NCI-H1417 (cell line): ENCODE results near the gene PRKN.
A peak's percentile ranks its signal among the peaks of the same experiment; 100 is the strongest.
"Not testable (repeated sequence)": the region's sequence is repeated elsewhere in the genome, so short reads cannot be mapped to it uniquely, and the experiment has no call there.

Experiments
- DNase-seq, 3 experiments: peaks; one replicate each; lab custom pipeline; 2025; lab: John Stamatoyannopoulos, UW

PRKN gene

DNA sequence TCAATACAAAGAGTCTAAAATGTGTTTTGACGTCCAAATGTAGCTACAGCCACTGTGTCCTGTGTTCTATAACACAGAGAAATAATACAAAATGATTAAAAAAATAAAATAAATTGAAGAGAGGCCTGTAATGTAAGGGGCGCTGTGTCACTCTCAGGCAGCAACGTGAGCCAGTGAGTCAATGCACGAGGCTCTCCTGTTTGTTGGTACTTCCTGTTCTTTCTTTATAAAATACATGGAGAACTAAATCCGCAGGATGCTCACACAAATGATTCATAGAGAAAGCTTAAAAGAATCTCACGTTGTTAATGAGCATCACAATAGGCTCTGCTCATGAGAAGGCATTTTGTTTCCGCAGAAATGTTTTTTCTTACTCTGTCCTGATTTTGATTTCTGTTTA lies 818.7 kb downstream of the PRKN start:
- DNase-seq, result peak in 1 of 3 experiments; percentile 22

DNA sequence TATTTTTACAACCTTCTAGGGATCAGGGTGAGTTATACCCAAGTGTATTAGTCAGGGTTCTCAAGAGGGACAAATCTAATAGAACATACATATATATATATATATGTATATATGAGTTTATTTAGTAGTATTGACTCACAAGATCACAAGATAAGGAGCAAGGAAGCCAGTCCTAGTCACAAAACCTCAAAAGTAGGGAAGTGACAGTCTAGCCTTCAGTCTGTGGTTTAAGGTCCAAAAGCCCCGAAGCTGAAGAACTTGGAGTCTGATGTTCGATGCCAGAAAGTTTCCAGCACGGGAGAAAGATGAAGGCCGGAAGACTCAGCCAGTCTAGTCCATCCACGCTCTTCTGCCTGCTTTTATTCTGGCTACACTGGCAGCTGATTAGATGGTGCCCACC lies 821.0 kb downstream of the PRKN start:
- DNase-seq, result no peak

DNA sequence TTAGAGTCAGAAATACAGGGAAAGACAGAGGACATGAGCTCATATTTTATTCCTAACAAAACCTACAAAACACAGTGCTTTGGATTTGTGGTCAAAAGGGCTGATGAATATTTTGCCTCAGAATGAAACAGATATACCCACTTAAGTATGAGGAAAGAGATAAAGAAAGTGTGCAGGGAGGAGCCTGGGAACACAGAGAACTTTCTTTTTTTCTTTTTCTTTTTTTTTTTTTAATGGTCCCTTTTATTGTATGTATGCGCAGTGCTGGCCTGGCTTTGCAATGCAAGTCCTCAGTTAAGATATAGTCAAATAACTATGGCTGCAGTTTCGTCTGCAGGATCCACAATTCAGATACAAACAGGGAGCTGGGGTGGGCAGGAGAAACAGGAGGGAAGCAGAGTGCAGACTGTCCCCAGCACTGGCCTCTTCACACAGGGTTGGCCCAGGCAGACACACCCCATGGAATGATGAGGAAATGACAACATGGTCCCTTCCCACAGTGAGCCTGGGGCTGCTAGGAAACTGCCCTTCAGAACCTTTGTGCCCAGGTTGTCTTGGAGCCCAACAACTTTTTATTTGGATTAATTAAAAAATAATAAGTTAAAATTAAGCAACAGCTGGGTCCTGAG lies 823.9 kb downstream of the PRKN start:
- DNase-seq, result no peak

DNA sequence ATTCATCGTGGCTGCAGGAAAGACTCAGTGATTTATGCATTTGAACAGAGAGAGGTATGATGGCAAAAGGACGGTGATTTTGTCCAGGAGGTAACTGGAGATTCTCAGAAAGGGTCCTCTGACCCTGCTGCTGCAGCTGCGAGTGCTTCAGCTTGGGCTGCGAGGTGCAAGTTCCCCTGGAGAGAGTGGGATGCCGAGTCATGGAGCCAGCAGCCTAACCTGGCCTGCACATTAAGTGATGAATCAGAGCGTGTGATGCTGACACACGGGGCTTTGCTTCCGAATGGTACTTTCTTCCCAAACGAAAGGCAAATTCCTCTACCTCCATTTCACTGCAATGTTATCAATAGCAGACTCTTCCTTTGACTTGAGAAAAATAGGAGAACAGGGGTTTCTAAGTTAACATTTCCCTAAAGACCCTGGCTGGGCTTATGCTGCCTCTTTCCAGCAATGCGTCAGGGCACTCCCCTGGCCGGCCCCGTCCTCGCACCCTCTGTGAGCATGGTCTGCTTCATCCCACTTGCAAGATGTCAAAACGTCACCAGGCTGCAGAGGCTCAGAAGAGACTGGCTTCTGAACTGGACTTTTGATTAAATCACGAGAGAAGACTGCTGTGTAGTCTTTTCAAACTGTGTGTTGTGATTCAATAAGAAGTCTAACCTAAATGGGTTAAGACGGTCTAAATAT lies 825.7 kb downstream of the PRKN start:
- no peak for DNase-seq

DNA sequence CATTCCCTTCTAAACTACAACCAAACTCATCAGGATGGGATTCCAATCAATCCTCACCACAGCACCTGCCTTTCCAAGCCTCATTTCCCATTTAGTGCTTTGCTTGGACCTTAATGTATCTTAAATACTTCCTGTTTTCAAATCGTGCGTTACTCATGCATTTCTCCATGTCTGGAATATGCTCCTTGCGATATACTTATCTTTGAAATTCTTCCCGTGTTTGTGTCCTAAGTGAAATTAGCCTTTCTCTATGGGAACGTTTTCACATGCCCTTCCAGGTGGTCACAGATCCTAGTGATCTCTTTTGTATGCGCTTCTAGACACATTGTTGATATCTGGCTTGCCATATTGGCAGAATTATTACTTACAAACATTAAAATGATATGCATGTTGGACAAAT lies 833.1 kb downstream of the PRKN start:
- DNase-seq, result no peak

DNA sequence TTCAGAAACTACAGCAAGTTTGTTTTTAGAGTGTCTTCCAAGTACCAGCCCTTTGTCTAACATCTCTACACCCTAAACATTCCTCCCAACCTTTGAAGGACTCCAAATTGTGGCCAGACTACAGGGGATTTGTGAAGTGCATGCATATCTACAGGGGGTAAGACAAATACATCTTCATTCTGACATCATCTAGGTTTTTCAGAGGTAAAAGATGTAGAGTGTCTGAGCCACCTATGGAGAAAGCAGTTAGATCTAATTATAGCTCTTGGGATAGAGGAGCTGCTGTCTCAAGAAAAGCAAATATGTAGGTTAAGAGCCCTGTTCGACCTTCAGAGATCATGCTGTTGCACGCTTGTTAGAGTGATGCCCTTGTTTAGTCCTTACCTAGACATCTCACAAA lies 836.0 kb downstream of the PRKN start:
- peak in 2 of 3 experiments; percentile 57 to 91 for DNase-seq

DNA sequence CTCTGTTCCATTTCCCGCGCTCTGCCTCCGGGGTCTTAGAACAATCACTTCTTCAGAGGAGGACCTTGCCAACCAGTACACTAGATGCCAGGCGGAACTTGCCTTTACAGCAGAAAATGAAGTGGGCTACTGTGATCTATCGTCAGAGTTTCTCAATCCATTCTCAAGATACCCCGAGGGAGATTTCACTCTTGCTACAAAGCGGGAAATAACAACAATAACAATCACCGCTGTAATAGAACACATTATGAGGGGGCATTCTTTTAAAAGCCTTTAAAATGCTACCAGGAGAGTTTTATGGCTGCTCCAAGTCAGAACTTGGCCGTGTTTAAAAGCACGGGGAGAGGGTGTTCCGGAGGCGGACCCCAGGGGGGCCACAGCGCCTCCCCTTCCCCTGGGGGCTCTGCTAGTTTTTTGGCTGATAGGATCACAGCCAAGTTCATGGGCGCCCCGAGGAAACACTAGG lies 836.7 kb downstream of the PRKN start:
- no peak for DNase-seq

DNA sequence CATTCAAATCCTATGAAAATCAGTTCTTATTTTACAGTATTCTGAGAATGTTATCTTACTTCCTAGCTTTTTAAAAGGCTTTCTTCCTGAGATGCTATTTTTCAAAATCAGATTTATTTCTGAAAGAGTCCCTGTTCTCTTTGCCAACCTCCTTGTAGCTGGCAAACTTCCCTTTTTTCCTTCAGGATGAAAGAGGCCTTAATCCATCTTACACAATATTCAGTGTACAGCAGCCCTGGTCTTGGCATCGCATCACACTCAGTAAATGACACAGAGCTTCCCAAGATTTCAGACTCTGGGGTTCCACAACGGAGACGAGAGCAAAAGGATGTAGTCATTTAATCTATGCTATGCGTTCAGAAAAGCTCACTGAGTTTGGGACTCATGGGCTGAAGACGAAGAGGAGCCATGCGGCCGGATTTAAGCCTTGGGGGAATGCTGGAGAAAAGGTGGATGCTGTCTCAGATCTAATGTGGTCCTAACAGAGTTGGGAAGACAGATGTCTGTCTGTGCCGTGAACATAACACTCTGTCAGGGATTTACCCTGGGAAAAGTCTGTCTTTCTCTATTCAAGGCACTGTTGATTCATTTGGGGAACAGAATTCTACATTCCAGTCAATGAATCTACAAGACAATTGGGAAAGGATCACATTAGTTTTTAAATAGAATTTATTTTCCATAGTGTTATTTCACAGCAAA lies 837.3 kb downstream of the PRKN start:
- DNase-seq, result no peak

DNA sequence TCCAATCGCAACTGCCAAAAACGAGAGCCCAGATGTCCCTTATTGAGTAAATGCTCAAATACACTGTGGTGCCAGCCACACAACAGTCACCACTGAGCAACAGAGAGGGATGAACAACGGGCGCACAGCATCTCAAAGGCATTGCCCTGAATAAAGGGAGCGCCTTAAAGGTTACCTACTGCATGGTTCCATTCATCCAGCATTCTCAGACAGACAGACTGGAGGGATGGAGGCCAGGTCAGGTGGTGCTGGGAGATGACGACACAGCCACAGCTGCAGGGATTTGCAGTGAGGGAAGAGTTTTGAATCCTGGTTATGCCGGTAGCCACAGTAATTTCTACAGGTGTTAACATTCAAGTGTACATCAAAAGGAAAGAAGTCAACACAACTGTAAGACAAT lies 838.2 kb downstream of the PRKN start:
- no peak for DNase-seq

DNA sequence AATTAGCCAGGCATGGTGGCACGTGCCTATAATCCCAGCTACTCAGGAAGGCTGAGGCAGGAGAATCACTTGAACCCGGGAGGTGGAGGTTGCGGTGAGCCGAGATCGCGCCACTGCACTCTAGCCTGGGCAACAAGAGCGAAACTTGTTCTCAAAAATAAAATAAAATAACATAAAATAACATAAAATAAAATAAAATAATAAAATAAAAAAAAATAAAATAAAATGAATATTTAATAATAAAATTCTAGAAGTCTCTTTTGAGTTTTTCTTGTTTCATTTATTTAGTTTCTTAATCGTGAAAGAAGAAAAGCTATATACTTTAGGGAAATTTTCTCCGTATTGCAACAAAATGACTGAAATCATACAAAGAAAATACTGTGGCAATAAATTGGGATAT lies 841.0 kb downstream of the PRKN start:
- not testable (repeated sequence) for DNase-seq

DNA sequence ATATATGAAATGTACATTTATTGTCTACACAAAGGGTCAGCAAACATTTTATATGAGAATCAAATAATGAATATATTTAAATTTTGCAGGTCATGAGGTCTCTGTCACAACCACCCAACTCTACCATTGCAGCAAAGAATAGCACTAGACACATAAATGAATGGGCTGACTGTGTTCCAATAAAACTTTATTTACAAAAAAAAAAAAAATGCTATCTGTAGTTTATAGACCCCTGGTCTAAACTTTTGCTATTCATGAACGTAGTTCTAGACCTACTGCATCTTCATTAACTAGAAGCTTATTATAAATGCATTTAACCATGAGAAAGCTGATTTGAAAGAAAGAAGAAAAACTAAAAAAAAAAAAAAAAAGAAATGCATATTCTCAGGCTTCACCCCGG lies 842.8 kb downstream of the PRKN start:
- DNase-seq, result no peak

DNA sequence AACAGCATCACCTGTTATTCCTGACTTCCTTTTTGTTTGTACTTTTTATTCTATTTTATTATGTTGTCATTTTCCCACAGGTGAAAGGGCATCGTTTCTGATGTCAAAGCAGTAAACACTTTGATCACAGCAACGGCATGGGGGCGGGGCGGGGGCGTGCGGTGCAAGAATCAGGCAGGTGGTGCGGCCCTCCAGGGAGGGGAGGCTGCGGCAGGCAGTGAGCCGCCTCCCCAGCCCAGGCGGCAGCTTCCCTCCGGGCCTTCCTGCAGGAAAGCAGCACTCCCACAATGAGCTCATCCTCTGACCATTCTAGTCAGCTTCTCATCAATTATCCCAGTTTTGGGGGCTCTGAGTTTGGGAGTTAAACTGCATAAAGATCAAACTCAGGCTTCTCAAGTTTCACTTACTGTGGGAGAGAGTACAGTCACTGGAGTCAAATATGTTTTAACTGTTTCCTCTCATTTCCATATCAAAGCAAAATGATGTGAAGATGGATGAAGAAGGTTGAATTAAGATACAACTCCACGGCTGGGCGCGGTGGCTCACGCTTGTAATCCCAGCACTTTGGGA lies 845.3 kb downstream of the PRKN start:
- peak in 2 of 3 experiments; percentile 72 to 79 for DNase-seq

DNA sequence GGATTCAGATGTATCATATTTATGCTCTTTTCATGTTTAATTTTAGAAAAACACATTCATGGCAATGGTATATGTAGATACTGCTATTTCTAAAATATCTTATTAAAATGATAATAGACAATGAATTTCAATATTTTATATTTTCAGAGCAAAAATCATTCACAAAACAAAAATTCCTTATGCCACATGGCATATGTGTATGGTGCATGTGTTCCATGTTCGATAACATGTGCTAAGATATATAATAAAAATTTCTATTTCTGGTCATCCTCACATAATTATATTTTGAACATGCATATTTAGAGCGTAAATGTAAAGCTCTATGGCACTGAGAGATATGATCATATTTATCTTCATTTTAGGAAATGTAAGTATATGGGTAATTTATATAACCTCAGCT lies 847.5 kb downstream of the PRKN start:
- DNase-seq, result no peak

DNA sequence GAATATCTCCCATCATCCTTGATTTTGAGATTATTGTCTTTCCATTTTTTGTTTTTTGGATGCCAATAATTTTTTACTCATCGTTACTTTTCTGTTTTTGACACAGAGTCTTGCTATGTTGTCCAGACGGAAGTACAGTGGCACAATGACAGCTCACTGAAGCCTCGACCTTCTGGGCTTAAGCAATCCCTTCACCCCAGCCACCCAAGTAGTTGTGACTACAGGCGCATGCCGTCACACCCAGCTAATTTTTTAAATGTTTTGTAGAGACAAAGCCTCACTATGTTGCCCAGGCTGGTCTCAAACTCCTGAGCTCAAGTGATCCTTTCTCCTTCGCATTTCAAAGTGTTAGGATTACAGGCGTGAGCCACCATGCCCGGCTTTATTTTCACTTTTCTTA lies 851.3 kb downstream of the PRKN start:
- no peak for DNase-seq

DNA sequence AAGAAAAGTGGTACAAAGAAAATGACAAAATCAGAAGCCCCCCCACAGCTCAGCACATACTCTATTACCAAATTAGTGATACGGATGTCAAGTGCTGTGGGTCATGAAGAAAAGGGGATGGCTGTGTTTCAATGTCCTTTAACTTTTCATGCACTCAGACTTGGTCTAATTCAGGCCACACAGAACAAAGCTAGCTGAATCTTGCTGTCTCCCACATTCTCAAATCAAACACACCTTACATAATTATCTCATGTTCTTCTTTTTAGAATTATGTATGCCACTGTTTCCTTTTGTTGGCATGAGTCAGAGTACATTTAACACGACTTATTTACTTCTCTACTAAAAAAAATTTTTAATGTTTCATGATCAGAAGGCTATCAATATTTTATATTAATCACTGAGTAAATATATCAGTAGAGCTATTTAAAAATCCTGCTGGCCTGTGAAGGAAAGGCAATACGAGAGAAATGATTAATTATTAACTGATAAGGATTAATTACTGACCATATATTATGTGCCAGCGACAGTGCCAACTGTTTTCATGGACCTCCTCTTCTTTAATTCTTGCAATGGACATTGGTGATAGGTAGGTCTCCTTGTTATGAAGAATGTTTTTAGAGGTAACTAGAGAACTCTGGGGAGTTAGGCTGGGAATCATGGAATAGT lies 857.2 kb downstream of the PRKN start:
- no peak for DNase-seq

DNA sequence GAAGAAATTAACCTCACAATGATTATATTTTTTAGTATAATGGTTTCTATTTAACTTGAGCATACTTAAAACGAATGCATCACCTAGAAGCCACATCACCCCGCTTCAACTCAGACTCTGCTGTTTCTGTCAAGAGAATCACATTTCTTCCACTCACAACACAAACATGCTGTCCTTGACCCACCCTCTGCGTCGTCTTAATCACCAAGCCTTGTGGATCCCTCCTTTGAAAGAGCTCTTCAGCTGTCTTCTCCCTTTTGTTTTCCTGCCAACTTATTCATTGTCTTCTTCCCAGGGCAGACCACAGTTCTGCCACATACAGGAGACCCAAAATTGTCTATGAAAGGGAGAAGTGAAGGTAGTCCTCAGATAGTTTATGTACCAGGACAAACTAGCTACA lies 858.1 kb downstream of the PRKN start:
- DNase-seq, result no peak

DNA sequence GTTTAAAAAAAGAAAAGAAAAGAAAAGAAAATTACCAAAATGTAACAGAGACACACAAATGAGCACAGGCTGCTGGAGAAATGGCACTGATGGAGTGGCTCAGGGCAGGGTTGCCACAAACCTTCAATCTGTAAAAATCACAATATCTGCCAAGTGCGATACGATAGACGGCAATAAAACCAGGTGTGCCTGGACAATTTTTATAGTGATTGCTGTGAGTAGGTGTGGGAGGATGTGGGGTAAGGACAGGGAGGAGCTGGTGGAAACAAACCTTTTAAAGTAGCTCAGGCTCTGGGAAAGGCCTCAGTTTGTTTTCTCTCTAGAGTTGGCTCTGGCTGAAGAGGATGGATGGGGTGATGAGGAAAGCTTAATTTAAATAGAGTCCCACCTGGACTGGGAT lies 861.0 kb downstream of the PRKN start:
- no peak for DNase-seq

DNA sequence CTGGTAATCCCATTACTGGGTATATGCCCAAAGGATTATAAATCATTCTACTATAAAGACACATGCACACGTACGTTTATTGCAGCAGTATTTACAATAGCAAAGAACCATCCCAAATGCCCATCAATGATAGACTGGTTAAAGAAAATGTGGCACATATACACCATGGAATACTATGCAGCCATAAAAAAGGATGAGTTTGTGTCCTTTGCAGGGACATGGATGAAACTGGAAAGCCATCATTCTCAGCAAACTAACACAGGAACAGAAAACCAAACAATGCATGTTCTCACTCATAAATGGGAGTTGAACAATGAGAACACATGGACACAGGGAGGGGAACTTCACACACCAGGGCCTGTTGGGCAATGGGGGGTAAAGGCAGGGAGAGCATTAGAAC lies 866.5 kb downstream of the PRKN start:
- DNase-seq, result not testable (repeated sequence)

DNA sequence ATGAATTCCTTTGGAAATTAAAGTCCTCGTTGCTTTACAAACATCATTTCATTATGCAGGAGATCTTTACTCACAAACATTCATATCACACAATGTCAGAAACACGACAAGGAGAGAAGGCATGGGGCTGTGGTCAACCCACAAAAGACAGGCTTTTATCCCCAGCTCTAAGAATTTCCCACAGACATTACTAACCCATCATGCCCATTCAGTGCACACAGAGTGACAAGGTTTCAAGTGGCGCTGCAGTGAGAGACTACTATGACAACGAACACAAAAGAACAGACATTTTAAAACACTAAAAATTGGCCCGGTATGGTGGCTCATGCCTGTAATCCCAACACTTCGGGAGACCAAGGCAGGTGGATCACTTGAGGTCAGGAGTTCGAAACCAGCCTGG lies 873.9 kb downstream of the PRKN start:
- DNase-seq, result no peak

DNA sequence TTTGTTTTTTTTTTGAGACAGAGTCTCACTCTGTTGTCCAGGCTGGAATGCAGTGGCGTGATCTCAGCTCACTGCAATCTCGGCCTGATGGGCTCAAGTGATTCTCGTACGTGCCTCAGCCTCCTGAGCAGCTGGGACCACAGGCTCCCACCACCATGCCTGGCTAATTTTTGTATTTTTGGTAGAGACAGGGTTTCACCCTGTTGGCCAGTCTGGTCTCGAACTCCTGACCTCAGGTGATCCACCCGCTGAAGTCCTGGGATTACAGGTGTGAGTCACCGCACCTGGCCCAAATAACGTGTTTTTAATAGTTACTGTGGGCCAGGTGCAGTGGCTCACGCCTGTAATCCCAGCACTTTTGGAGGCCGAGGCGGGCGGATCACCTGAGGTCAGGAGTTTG lies 876.1 kb downstream of the PRKN start:
- DNase-seq, result not testable (repeated sequence)

DNA sequence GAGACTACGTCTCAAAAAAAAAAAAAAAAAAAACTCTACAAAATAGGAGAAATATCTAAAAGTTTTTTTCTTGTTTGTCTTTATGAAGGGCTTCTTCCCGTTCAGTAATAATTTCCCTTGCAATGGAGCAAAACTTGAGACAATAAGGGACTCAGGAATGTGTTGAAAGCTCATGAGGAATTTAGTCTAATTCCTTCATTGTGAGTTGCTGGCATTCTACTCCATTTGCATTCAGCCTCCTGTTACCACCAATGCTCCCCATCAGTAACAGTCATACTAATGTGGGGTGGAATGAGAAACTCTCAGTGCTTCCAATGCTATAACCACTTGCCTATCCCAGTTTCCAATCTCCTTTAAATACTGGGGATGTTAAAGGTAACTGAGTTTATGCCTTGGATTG lies 877.0 kb downstream of the PRKN start:
- no peak for DNase-seq

DNA sequence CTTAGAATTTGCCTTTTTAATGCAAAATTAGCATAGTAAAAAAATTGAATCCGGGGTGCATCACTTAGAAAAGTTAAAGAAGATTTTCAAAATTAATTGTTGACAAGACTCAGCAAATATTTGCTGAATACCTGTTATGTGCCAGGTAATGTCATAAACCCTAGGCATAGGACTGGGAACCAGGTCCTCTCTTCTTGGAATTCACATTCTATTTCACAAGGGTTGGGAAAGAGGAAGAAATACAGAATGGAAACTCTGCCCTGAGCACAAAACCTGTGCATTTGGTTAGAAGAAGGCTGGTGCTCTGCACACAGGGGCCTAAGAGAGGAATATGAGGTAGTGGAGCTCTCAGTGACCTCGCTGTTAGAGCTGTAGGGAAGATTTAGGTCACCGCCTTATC lies 879.9 kb downstream of the PRKN start:
- DNase-seq, result no peak
